Measurements from ENCODE around the gene ZBTB12.

ZBTB12 gene

GRCh38 chr6:31887173-31888007, 14.5 kb downstream of the ZBTB12 start (continued):
- no peak for TF ChIP-seq ZNF26 (tag by site-specific recombination; IDR thresholded peaks at IDR 0.05)
- TF ChIP-seq SALL2 (tag by site-specific recombination; IDR thresholded peaks at IDR 0.05; ENCODE audit: borderline replicate concordance): no peak
- TF ChIP-seq ZNF214 (tag by site-specific recombination; IDR thresholded peaks at IDR 0.05; ENCODE audit: borderline replicate concordance): no peak
- no peak for TF ChIP-seq ZNF747 (tag by site-specific recombination; IDR thresholded peaks at IDR 0.05)
- TF ChIP-seq HOXA7 (CRISPR knock-in tag; IDR thresholded peaks at IDR 0.05; ENCODE audit: borderline replicate concordance): no peak
- TF ChIP-seq ZNF366 (tag by site-specific recombination; conservative IDR thresholded peaks at IDR 0.05): no peak
- no peak for TF ChIP-seq ZNF202 (tag by site-specific recombination; IDR thresholded peaks at IDR 0.05; ENCODE audit: borderline replicate concordance)

- peaks cover 49 to 86% of the 10 kb centered on the region in 2 experiments for H3K36me3 ChIP-seq (ENCODE audit: control insufficient read depth in 2 of 2, insufficient read depth in 1 of 2, low read length in 2 of 2)
- TF ChIP-seq ZNF549 (tag by site-specific recombination; IDR thresholded peaks at IDR 0.05) (no peak), ZEB2 (tag by site-specific recombination; IDR thresholded peaks at IDR 0.05) (no peak), SALL2 (tag by site-specific recombination; IDR thresholded peaks at IDR 0.05; ENCODE audit: borderline replicate concordance) (no peak), ZNF791 (tag by site-specific recombination; IDR thresholded peaks at IDR 0.05) (no peak), ZNF423 (tag by site-specific recombination; IDR thresholded peaks at IDR 0.05) (no peak), ZBTB48 (tag by site-specific recombination; IDR thresholded peaks at IDR 0.05) (no peak), ZNF600 (tag by site-specific recombination; IDR thresholded peaks at IDR 0.05) (no peak), ZNF624 (tag by site-specific recombination; IDR thresholded peaks at IDR 0.05) (no peak)
- no peak overlapping the region for H3K27ac ChIP-seq (ENCODE audit: extremely low read depth, low read depth, low read length)
- no peaks in the 10 kb centered on the region for H3K9me3 ChIP-seq (ENCODE audit: control insufficient read depth, insufficient read depth, low read depth, low read length)
- CTCF ChIA-PET: interaction anchor here (1.0 kb wide), 1 partner anchor 205 kb away, joined by 8 read pairs; the partner anchor contains the start of gene LY6G5C
- H3K4me1 ChIP-seq (ENCODE audit: control insufficient read depth, insufficient read depth, low read length): no peaks in the 10 kb centered on the region
- POLR2A ChIA-PET: interaction anchor here (0.5 to 2.6 kb wide), 4 partner anchors 12 to 72 kb away, joined by 3 to 13 read pairs (median 4); partner anchors contain the start of gene NEU1
- no peak overlapping the region for H3K4me3 ChIP-seq (ENCODE audit: low read depth, low read length)
Observed at GRCh38 chr6:31886541-31886991, 15.3 kb downstream of the ZBTB12 start.

GRCh38 chr6:31884528-31885035, 17.3 kb downstream of the ZBTB12 start:
- Histone ChIP-seq H3K4me1 (ENCODE audit: control insufficient read depth, insufficient read depth, low read length) (no peaks in the 10 kb centered on the region), H3K27ac (ENCODE audit: extremely low read depth, low read depth, low read length) (no peak overlapping the region), H3K4me3 (ENCODE audit: low read depth, low read length) (no peak overlapping the region), H3K36me3 (ENCODE audit: control insufficient read depth in 2 of 2, insufficient read depth in 1 of 2, low read length in 2 of 2) (peaks cover 48 to 94% of the 10 kb centered on the region in 2 experiments), H3K9me3 (ENCODE audit: control insufficient read depth, insufficient read depth, low read depth, low read length) (no peaks in the 10 kb centered on the region)
- POLR2A ChIA-PET: interaction anchor here (0.7 to 1.4 kb wide), 2 partner anchors 16 to 22 kb away, joined by 3 to 6 read pairs; partner anchors contain the start of gene NEU1
- CTCF ChIA-PET: interaction anchor here (0.6 to 1.7 kb wide), 2 partner anchors 115 to 203 kb away, joined by 3 to 5 read pairs; partner anchors contain the start of gene LY6G5C
- TF ChIP-seq ZNF366 (tag by site-specific recombination; conservative IDR thresholded peaks at IDR 0.05) (no peak), ZNF221 (tag by site-specific recombination; IDR thresholded peaks at IDR 0.05; ENCODE audit: borderline replicate concordance) (no peak), ZBTB1 (tag by site-specific recombination; IDR thresholded peaks at IDR 0.05) (no peak), ZXDB (tag by site-specific recombination; IDR thresholded peaks at IDR 0.05) (no peak), ZNF26 (tag by site-specific recombination; IDR thresholded peaks at IDR 0.05) (no peak), TRIM28 (IDR thresholded peaks at IDR 0.05; ENCODE audit: borderline replicate concordance, low read length) (no peak), ZNF132 (tag by site-specific recombination; IDR thresholded peaks at IDR 0.05; ENCODE audit: borderline replicate concordance) (no peak), ZNF571 (tag by site-specific recombination; IDR thresholded peaks at IDR 0.05) (no peak), ZNF48 (tag by site-specific recombination; IDR thresholded peaks at IDR 0.05) (no peak), ZBTB11 (tag by site-specific recombination; conservative IDR thresholded peaks at IDR 0.05; ENCODE audit: low read depth) (no peak), ZNF214 (tag by site-specific recombination; IDR thresholded peaks at IDR 0.05; ENCODE audit: borderline replicate concordance) (no peak), SETDB1 (IDR thresholded peaks at IDR 0.05; ENCODE audit: insufficient read length, low read length) (no peak), OSR2 (tag by site-specific recombination; IDR thresholded peaks at IDR 0.05) (no peak)
